Stomach smooth muscle (tissue), 2 donors: ENCODE results near the gene RNU5B-1.

Experiments
- H3K27ac ChIP-seq: one replicate; pipeline ENCODE4 v1.7.0; 2013; ENCODE audit warnings: mild to moderate bottlenecking, low read length, inconsistent platforms
- H3K27me3 ChIP-seq, 2 donors: one replicate each; pipeline ENCODE4 v1.7.0; 2013; ENCODE audit warnings: low read length in 2 of 2; ENCODE audit not compliant: insufficient read depth in 2 of 2, control insufficient read depth in 1 of 2
- H3K36me3 ChIP-seq, 2 donors: one replicate each; pipeline ENCODE4 v1.7.0; 2013; ENCODE audit warnings: low read length in 2 of 2; ENCODE audit not compliant: control insufficient read depth in 2 of 2, insufficient read depth in 2 of 2
- H3K4me1 ChIP-seq: one replicate; pipeline ENCODE4 v1.7.0; 2013; ENCODE audit warnings: low read length; ENCODE audit not compliant: control insufficient read depth, insufficient read depth
- H3K4me3 ChIP-seq, 2 donors: one replicate each; pipeline ENCODE4 v1.7.0; 2013; ENCODE audit warnings: low read length in 2 of 2
- H3K9ac ChIP-seq, 2 donors: one replicate each; pipeline ENCODE4 v1.7.0; 2013; ENCODE audit warnings: low read length in 2 of 2, mild to moderate bottlenecking in 1 of 2
- H3K9me3 ChIP-seq, 2 donors: one replicate each; pipeline ENCODE4 v1.7.0; 2013; ENCODE audit warnings: low read length in 2 of 2; ENCODE audit not compliant: control insufficient read depth in 2 of 2
- donor health status: healthy.
- donor health status: Pancreatic carcinoma.

Gene RNU5B-1

GRCh38 chr15:65335278-65336055, 31.0 kb downstream of the RNU5B-1 start:
- Histone ChIP-seq H3K27me3 (peaks cover 0 to 4% of the 10 kb centered on the region in 2 donors), H3K27ac (no peak overlapping the region), H3K9me3 (no peaks in the 10 kb centered on the region), H3K4me1 (no peaks in the 10 kb centered on the region), H3K36me3 (no peaks in the 10 kb centered on the region), H3K9ac (no peak overlapping the region), H3K4me3 (no peak overlapping the region)

GRCh38 chr15:65336493-65337435, 32.3 kb downstream of the RNU5B-1 start:
- H3K36me3 ChIP-seq, result no peaks in the 10 kb centered on the region
- H3K27me3 ChIP-seq, result peaks cover 0 to 4% of the 10 kb centered on the region in 2 donors
- no peak overlapping the region for H3K4me3 ChIP-seq
- no peaks in the 10 kb centered on the region for H3K4me1 ChIP-seq
- H3K9ac ChIP-seq, result no peak overlapping the region
- H3K27ac ChIP-seq, result no peak overlapping the region
- no peaks in the 10 kb centered on the region for H3K9me3 ChIP-seq

GRCh38 chr15:65337436-65338070, 33.1 kb downstream of the RNU5B-1 start:
- no peak overlapping the region for H3K9ac ChIP-seq
- peaks cover 0 to 5% of the 10 kb centered on the region in 2 donors for H3K27me3 ChIP-seq
- H3K36me3 ChIP-seq, result no peaks in the 10 kb centered on the region
- H3K4me1 ChIP-seq, result no peaks in the 10 kb centered on the region
- H3K9me3 ChIP-seq, result no peaks in the 10 kb centered on the region
- no peak overlapping the region for H3K27ac ChIP-seq
- no peak overlapping the region for H3K4me3 ChIP-seq

GRCh38 chr15:65338366-65338765, 33.9 kb downstream of the RNU5B-1 start:
- Histone ChIP-seq H3K4me3 (no peak overlapping the region), H3K9ac (no peak overlapping the region), H3K4me1 (no peaks in the 10 kb centered on the region), H3K36me3 (no peaks in the 10 kb centered on the region), H3K27ac (no peak overlapping the region), H3K27me3 (peaks cover 0 to 5% of the 10 kb centered on the region in 2 donors), H3K9me3 (no peaks in the 10 kb centered on the region)

- no peaks in the 10 kb centered on the region for H3K9me3 ChIP-seq
- H3K4me3 ChIP-seq, result no peak overlapping the region
- H3K27me3 ChIP-seq, result peaks cover 0 to 3% of the 10 kb centered on the region in 2 donors
- no peak overlapping the region for H3K27ac ChIP-seq
- H3K4me1 ChIP-seq, result no peaks in the 10 kb centered on the region
- no peaks in the 10 kb centered on the region for H3K36me3 ChIP-seq
- H3K9ac ChIP-seq, result no peak overlapping the region
Observed at GRCh38 chr15:65338823-65339222, 34.3 kb downstream of the RNU5B-1 start.

- Histone ChIP-seq H3K4me1 (no peaks in the 10 kb centered on the region), H3K4me3 (no peak overlapping the region), H3K9me3 (no peaks in the 10 kb centered on the region), H3K27me3 (peaks cover 0 to 3% of the 10 kb centered on the region in 2 donors), H3K36me3 (no peaks in the 10 kb centered on the region), H3K27ac (no peak overlapping the region), H3K9ac (no peak overlapping the region)
Observed at GRCh38 chr15:65339416-65339815, 34.9 kb downstream of the RNU5B-1 start.

GRCh38 chr15:65339920-65340319, 35.4 kb downstream of the RNU5B-1 start:
- Histone ChIP-seq H3K9ac (no peak overlapping the region), H3K9me3 (no peaks in the 10 kb centered on the region), H3K4me1 (no peaks in the 10 kb centered on the region), H3K36me3 (no peaks in the 10 kb centered on the region), H3K27ac (no peak overlapping the region), H3K27me3 (peaks cover 0 to 3% of the 10 kb centered on the region in 2 donors), H3K4me3 (no peak overlapping the region)

GRCh38 chr15:65342493-65342892, 38.0 kb downstream of the RNU5B-1 start:
- H3K27ac ChIP-seq, result no peak overlapping the region
- peaks cover 0 to 3% of the 10 kb centered on the region in 2 donors for H3K27me3 ChIP-seq
- no peaks in the 10 kb centered on the region for H3K36me3 ChIP-seq
- no peaks in the 10 kb centered on the region for H3K9me3 ChIP-seq
- no peaks in the 10 kb centered on the region for H3K4me1 ChIP-seq
- no peak overlapping the region for H3K9ac ChIP-seq
- no peak overlapping the region for H3K4me3 ChIP-seq

GRCh38 chr15:65343374-65343981, 39.0 kb downstream of the RNU5B-1 start:
- Histone ChIP-seq H3K4me1 (no peaks in the 10 kb centered on the region), H3K9ac (no peak overlapping the region), H3K4me3 (no peak overlapping the region), H3K27me3 (peaks cover 0 to 3% of the 10 kb centered on the region in 2 donors), H3K27ac (no peak overlapping the region), H3K9me3 (no peaks in the 10 kb centered on the region), H3K36me3 (no peaks in the 10 kb centered on the region)

GRCh38 chr15:65344214-65344913, 39.9 kb downstream of the RNU5B-1 start:
- H3K9me3 ChIP-seq, result no peaks in the 10 kb centered on the region
- H3K36me3 ChIP-seq, result no peaks in the 10 kb centered on the region
- no peaks in the 10 kb centered on the region for H3K4me1 ChIP-seq
- H3K9ac ChIP-seq, result no peak overlapping the region
- no peak overlapping the region for H3K27ac ChIP-seq
- peaks cover 0 to 3% of the 10 kb centered on the region in 2 donors for H3K27me3 ChIP-seq
- no peak overlapping the region for H3K4me3 ChIP-seq
